Embryonic facial prominence (tissue), 1 donor: ENCODE data around the gene CENPF.

Experiments
- DNase-seq: peaks from one replicate; pipeline ENCODE4 v3.0.0-alpha.2; 2016; ENCODE audit errors: extremely low spot score

Gene CENPF

GRCh38 chr1:214712737-214713136 lies 109.7 kb downstream of the CENPF start:
- DNase-seq: no peak
